ENCODE data around the gene TMEM9.

The TMEM9 gene

DNA sequence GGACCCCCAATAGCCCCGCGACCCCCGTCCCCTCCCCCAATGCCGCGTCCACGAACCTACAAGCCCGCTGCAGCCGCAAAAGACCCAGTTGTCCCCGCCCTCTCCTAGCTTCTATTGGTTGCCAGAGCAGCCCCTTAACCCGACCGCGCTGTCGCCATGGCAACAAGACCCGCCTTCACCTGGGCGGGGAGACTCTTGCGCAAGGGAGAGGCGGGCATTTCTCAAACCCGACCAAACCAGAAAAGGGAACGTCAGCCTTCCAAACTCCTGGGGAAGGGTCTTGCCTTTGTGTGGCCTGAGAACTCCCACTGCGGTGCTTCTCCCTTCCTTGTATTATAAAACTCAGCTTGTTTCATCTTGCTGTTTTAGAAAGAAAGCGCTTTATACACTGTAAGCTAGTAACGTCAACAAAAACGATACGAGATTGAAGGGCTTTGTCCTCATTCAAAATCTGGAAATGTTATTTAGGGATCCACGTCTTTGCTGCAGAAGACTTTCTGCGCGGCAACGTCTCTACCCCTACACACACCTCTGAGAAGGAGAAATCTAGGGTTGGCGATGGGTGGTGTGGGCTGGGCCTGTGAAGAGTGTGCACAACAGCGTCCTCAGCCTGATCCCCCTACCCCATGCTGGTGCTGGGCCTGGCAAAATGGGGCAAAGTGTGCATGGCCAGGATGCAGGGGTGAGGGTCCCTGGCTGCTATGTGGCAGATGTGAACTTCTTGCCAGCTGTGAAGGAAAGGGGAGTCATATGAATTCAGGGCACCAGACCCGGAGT is at the start of gene TMEM9:
Gene TMEM9, minus strand, starts transcription at position 86 of the 777 bp plus-strand sequence. CDS start 551 bp downstream, outside the sequence.
- peaks cover 14 to 20% of the 10 kb centered on the region in 2 donors for H3K36me3 ChIP-seq (ENCODE audit: control insufficient read depth in 1 of 2, insufficient read depth in 2 of 2, low read length in 2 of 2)
- peak within 1 kb of the TSS; percentile 82 for H3K27ac ChIP-seq (ENCODE audit: low read length)
- peak within 1 kb of the TSS; percentile 81 to 89 for H3K4me3 ChIP-seq (ENCODE audit: low read depth in 1 of 2, low read length in 2 of 2)
- peaks cover 9 to 20% of the 10 kb centered on the region in 2 donors for H3K4me1 ChIP-seq (ENCODE audit: control insufficient read depth in 1 of 2, insufficient read depth in 2 of 2, low read length in 2 of 2)
- no peaks in the 10 kb centered on the region for H3K9me3 ChIP-seq (ENCODE audit: control insufficient read depth in 1 of 2, low read length in 2 of 2)
- H3K27me3 ChIP-seq (ENCODE audit: low read depth, low read length) = no peaks in the 10 kb centered on the region

DNA sequence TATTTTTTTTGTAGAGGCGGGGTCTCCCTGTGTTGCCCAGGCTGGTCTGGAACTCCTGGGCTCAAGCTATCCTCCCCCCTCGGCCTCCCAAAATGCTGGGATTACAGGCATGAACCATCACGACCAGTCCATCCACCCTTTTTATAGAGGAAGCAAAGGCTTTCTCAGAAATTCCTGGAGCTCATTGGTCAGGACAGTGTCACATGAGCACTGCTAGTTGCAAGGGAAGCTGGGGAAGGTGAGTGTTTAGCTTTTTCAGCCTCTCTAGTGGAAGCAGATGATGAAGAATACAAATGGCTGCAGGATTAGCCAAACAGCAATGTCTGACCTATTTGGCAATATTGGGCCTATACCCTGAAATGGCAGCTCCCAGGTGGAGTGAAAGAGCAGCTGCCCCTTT is 44.3 kb upstream of the TMEM9 start:
- Histone ChIP-seq H3K36me3 (ENCODE audit: control insufficient read depth in 1 of 2, insufficient read depth in 2 of 2, low read length in 2 of 2) (no peaks in the 10 kb centered on the region), H3K4me1 (ENCODE audit: control insufficient read depth in 1 of 2, insufficient read depth in 2 of 2, low read length in 2 of 2) (no peaks in the 10 kb centered on the region), H3K4me3 (ENCODE audit: low read depth in 1 of 2, low read length in 2 of 2) (no peak overlapping the region), H3K27me3 (ENCODE audit: low read depth, low read length) (no peaks in the 10 kb centered on the region), H3K27ac (ENCODE audit: low read length) (no peak overlapping the region), H3K9me3 (ENCODE audit: control insufficient read depth in 1 of 2, low read length in 2 of 2) (no peaks in the 10 kb centered on the region)

DNA sequence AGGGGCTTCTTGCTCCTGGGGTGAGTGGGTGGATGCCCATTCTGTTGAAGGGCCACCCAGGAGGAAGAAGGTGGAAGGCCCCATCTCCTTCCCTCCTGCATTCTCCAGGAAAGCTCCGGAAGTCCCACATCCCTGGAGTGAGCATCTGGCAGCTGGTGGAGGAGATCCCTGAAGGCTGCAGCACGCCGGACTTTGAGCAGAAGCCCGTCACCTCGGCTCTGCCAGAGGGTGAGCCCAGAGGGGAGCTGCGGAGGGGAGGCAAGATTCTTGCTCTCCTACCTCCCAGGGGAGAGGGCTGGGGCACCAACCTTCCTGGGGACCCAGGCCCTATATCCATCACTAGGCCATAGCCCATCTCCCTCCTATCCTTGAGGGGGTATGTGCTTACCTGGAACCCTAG is 39.8 kb upstream of the TMEM9 start:
- Histone ChIP-seq H3K36me3 (ENCODE audit: control insufficient read depth in 1 of 2, insufficient read depth in 2 of 2, low read length in 2 of 2) (no peaks in the 10 kb centered on the region), H3K27me3 (ENCODE audit: low read depth, low read length) (no peaks in the 10 kb centered on the region), H3K4me3 (ENCODE audit: low read depth in 1 of 2, low read length in 2 of 2) (no peak overlapping the region), H3K27ac (ENCODE audit: low read length) (no peak overlapping the region), H3K4me1 (ENCODE audit: control insufficient read depth in 1 of 2, insufficient read depth in 2 of 2, low read length in 2 of 2) (no peaks in the 10 kb centered on the region), H3K9me3 (ENCODE audit: control insufficient read depth in 1 of 2, low read length in 2 of 2) (no peaks in the 10 kb centered on the region)

DNA sequence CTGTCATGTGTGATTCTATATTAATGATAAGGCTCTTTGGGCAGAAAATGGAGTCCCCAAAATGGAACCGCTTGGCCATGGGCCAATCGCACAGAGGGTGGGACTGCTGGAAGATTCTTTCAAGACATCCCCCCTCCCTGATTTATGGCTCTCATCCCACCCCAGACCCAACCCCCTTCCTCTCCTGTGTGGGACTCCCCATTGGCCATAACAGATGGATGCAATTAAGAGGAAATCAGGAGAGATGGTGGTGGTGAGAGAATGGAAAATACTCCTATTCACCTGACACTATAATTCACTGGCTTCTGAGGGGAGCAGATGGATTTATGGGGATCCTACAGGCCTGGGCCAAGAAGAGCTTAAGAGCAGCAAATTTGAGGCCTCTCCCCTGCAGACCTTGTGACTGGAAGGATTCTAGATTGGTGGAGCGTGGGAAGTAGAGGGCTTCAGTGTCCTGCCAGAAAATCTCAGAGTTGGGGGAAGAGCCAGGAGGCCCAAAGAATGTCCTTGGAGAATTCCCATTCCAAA is 38.1 kb upstream of the TMEM9 start:
- no peaks in the 10 kb centered on the region for H3K36me3 ChIP-seq (ENCODE audit: control insufficient read depth in 1 of 2, insufficient read depth in 2 of 2, low read length in 2 of 2)
- no peaks in the 10 kb centered on the region for H3K27me3 ChIP-seq (ENCODE audit: low read depth, low read length)
- H3K9me3 ChIP-seq (ENCODE audit: control insufficient read depth in 1 of 2, low read length in 2 of 2) = no peaks in the 10 kb centered on the region
- no peaks in the 10 kb centered on the region for H3K4me1 ChIP-seq (ENCODE audit: control insufficient read depth in 1 of 2, insufficient read depth in 2 of 2, low read length in 2 of 2)
- no peak overlapping the region for H3K27ac ChIP-seq (ENCODE audit: low read length)
- H3K4me3 ChIP-seq (ENCODE audit: low read depth in 1 of 2, low read length in 2 of 2) = no peak overlapping the region

DNA sequence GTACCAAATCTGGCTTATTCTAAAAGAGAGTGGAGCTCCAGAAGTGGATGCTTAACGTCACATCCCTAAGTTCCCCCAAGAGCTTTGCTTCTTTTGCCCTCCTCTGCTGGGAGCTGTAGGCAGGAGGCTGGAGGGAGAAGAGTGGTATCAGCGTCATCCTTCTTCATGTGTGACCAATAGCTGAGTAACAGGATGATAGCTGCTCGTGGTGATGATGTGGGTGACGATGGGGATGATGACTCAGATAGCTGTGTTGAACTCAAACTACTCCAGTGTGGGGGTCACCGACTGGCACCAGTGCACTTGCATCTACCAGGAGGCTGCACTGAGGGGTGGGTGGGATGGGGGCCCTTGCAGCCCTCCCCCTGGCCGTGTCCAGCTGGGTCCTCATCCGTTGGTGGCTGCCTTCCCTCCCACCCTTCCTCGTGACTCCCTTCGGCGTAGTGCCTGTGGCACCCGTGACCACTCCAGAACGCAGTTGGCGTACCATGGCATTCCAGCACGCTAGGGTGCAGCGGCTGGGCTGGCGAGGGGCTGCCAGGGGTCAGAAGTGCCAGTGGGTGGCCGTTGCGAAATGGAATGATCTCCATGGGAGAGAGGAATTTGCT is 37.5 kb upstream of the TMEM9 start:
- Histone ChIP-seq H3K36me3 (ENCODE audit: control insufficient read depth in 1 of 2, insufficient read depth in 2 of 2, low read length in 2 of 2) (no peaks in the 10 kb centered on the region), H3K27ac (ENCODE audit: low read length) (no peak overlapping the region)

DNA sequence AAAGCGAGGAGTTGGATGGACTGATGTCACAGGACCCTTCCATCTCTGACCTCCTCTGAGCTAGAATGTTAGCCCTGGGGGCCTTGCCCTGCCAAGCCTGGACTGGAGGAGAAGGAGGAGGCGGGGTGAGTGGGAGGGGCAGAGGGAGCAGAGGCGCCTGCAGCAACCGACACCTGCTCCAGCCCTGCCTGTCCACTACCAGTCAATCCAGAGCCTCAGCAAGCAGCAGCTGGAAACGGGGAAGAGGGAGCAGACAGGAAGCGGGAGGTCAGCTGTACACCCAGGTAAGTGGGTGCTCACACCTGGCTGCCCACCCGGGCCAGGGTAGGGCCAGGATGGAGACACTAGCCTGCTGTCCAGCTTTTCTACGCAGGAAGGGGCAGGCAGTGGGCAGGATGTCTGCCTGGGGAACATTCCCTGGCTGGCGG is 36.4 kb upstream of the TMEM9 start, which contains the start of gene IGFN1:
Gene IGFN1, plus strand, starts transcription at position 201 of the 428 bp plus-strand sequence. CDS start 2,470 bp downstream, outside the sequence.
- no peak within 1 kb of the TSS for H3K4me3 ChIP-seq (ENCODE audit: low read depth in 1 of 2, low read length in 2 of 2)
- no peaks in the 10 kb centered on the region for H3K9me3 ChIP-seq (ENCODE audit: control insufficient read depth in 1 of 2, low read length in 2 of 2)
- H3K27ac ChIP-seq (ENCODE audit: low read length) = no peak within 1 kb of the TSS
- H3K27me3 ChIP-seq (ENCODE audit: low read depth, low read length) = no peaks in the 10 kb centered on the region
- no peaks in the 10 kb centered on the region for H3K4me1 ChIP-seq (ENCODE audit: control insufficient read depth in 1 of 2, insufficient read depth in 2 of 2, low read length in 2 of 2)
- no peaks in the 10 kb centered on the region for H3K36me3 ChIP-seq (ENCODE audit: control insufficient read depth in 1 of 2, insufficient read depth in 2 of 2, low read length in 2 of 2)

More for the DNA sequence above, 37.5 kb upstream of the TMEM9 start:
- no peaks in the 10 kb centered on the region for H3K9me3 ChIP-seq (ENCODE audit: control insufficient read depth in 1 of 2, low read length in 2 of 2)
- H3K27me3 ChIP-seq (ENCODE audit: low read depth, low read length) = no peaks in the 10 kb centered on the region
- H3K4me3 ChIP-seq (ENCODE audit: low read depth in 1 of 2, low read length in 2 of 2) = no peak overlapping the region
- no peaks in the 10 kb centered on the region for H3K4me1 ChIP-seq (ENCODE audit: control insufficient read depth in 1 of 2, insufficient read depth in 2 of 2, low read length in 2 of 2)

DNA sequence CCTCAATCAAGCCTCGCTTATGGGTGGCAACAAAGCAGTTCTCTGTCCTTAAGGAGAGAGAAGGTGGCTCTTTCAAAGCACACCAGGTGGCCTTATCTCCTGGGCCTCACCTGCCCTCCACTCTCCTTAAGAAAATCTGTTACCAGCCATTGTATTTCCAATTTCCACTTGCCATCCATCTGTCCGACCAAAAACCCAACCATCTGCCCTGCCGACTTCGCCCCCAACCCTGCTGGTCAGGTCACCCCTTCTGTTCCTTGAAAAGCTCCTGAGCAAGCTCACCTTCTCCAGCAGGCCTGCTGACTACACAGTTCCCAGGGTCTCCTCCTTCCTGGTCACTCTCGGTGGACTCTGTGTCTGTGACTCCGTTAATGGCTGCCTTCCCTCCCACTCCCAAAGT is 35.7 kb upstream of the TMEM9 start:
- Histone ChIP-seq H3K27me3 (ENCODE audit: low read depth, low read length) (no peaks in the 10 kb centered on the region), H3K4me3 (ENCODE audit: low read depth in 1 of 2, low read length in 2 of 2) (no peak overlapping the region), H3K9me3 (ENCODE audit: control insufficient read depth in 1 of 2, low read length in 2 of 2) (no peaks in the 10 kb centered on the region), H3K27ac (ENCODE audit: low read length) (no peak overlapping the region), H3K36me3 (ENCODE audit: control insufficient read depth in 1 of 2, insufficient read depth in 2 of 2, low read length in 2 of 2) (no peaks in the 10 kb centered on the region), H3K4me1 (ENCODE audit: control insufficient read depth in 1 of 2, insufficient read depth in 2 of 2, low read length in 2 of 2) (no peaks in the 10 kb centered on the region)

DNA sequence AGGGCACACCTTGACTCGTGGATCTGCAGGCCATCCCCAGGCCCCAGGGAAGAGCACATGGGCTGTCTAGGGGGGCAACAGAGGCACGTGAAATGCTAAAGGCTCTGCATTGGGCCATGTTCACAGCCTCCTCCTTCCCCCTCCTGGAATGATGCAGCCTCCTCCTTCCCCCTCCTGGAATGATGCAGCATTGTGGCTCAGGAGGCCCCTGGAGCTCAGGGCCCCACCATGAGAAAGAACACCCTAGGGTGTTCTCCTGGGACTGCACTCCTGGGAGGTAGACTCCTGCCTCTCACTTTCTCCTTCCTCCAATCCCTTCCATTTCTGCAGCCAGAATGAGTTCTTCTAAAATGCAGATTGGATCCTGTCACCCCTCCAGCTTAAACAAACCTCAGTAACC is 34.8 kb upstream of the TMEM9 start:
- Histone ChIP-seq H3K4me3 (ENCODE audit: low read depth in 1 of 2, low read length in 2 of 2) (no peak overlapping the region), H3K36me3 (ENCODE audit: control insufficient read depth in 1 of 2, insufficient read depth in 2 of 2, low read length in 2 of 2) (no peaks in the 10 kb centered on the region), H3K9me3 (ENCODE audit: control insufficient read depth in 1 of 2, low read length in 2 of 2) (no peaks in the 10 kb centered on the region), H3K27ac (ENCODE audit: low read length) (no peak overlapping the region), H3K27me3 (ENCODE audit: low read depth, low read length) (no peaks in the 10 kb centered on the region), H3K4me1 (ENCODE audit: control insufficient read depth in 1 of 2, insufficient read depth in 2 of 2, low read length in 2 of 2) (no peaks in the 10 kb centered on the region)

DNA sequence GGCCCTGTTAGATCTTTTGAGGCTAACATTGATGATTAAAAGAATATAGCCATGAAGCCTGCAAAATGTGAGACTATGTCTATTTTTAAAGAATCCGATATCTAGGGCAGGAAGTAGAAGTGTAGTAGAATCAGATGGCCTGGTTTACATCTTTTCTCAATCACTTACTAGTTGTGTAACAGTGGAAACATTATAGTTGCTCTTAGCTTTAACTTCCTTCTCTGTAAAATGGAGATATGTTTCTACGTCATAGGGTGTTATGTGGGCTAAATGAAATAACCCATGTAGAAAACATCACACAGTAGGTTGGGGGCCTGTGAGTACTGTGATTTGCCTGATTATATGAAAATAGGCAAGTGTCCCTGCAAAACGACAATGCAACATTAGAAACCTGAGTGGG is 31.9 kb upstream of the TMEM9 start:
- Histone ChIP-seq H3K4me3 (ENCODE audit: low read depth in 1 of 2, low read length in 2 of 2) (no peak overlapping the region), H3K27ac (ENCODE audit: low read length) (no peak overlapping the region), H3K27me3 (ENCODE audit: low read depth, low read length) (no peaks in the 10 kb centered on the region), H3K4me1 (ENCODE audit: control insufficient read depth in 1 of 2, insufficient read depth in 2 of 2, low read length in 2 of 2) (no peaks in the 10 kb centered on the region), H3K9me3 (ENCODE audit: control insufficient read depth in 1 of 2, low read length in 2 of 2) (no peaks in the 10 kb centered on the region), H3K36me3 (ENCODE audit: control insufficient read depth in 1 of 2, insufficient read depth in 2 of 2, low read length in 2 of 2) (no peaks in the 10 kb centered on the region)

DNA sequence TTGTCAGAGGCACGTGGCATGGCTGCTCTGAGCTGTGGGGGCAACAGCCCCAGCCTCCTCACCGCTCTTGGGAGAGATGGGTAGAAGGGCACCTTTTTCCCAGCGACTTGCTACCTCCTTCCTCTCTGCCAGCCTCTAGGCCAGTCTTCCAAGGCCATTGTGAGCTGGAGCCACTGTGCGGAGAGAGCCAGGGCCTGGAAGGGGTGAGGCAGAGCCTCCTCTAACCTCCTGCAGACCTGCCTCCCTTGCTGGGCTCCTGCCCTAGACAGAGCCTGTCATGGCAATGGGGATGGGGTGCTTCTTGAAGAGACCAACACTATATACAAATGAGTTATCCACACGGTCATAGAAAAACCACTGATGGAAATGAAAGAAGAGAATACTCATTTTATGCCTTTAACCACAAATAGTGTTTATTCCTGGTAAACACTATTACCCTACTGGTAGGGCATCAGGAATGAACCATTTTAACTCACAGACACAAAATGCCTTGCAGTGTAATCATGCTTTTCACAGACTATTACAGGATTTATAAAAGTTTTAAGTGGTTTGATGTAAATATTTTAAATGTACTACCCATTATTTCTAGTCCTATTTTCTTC is 31.4 kb upstream of the TMEM9 start:
- Histone ChIP-seq H3K4me1 (ENCODE audit: control insufficient read depth in 1 of 2, insufficient read depth in 2 of 2, low read length in 2 of 2) (no peaks in the 10 kb centered on the region), H3K36me3 (ENCODE audit: control insufficient read depth in 1 of 2, insufficient read depth in 2 of 2, low read length in 2 of 2) (no peaks in the 10 kb centered on the region), H3K27ac (ENCODE audit: low read length) (no peak overlapping the region), H3K27me3 (ENCODE audit: low read depth, low read length) (no peaks in the 10 kb centered on the region), H3K9me3 (ENCODE audit: control insufficient read depth in 1 of 2, low read length in 2 of 2) (no peaks in the 10 kb centered on the region), H3K4me3 (ENCODE audit: low read depth in 1 of 2, low read length in 2 of 2) (no peak overlapping the region)

DNA sequence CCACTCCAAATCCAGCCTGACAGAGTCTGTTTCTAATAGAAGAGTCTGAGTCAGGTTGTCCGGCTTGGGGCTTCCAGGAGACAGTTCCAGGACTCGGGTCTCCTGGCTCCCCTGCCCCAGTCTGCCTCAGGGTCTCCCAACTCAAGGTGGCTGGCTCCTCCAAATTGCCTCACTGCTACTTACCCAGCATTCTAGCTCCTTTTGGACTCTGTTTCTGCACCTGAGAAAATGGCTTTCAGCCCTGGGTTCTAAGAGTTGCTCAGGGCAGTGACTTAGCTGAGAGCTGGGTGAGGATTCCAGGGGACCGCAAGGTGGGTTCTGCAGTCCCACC is 30.8 kb upstream of the TMEM9 start:
- Histone ChIP-seq H3K9me3 (ENCODE audit: control insufficient read depth in 1 of 2, low read length in 2 of 2) (no peaks in the 10 kb centered on the region), H3K4me1 (ENCODE audit: control insufficient read depth in 1 of 2, insufficient read depth in 2 of 2, low read length in 2 of 2) (no peaks in the 10 kb centered on the region), H3K27ac (ENCODE audit: low read length) (no peak overlapping the region), H3K36me3 (ENCODE audit: control insufficient read depth in 1 of 2, insufficient read depth in 2 of 2, low read length in 2 of 2) (no peaks in the 10 kb centered on the region), H3K4me3 (ENCODE audit: low read depth in 1 of 2, low read length in 2 of 2) (no peak overlapping the region), H3K27me3 (ENCODE audit: low read depth, low read length) (no peaks in the 10 kb centered on the region)
